GM19324 (cell line): ENCODE measurements around the gene PRSS50.

Source experiments
- ATAC-seq: cut with Tn5 transposase; IDR thresholded peaks from one replicate; pipeline ENCODE4 v1.9.1; 2021; ENCODE audit warnings: mild to moderate bottlenecking, moderate library complexity; ENCODE audit not compliant: unreplicated experiment, low FRiP score

Gene PRSS50

DNA sequence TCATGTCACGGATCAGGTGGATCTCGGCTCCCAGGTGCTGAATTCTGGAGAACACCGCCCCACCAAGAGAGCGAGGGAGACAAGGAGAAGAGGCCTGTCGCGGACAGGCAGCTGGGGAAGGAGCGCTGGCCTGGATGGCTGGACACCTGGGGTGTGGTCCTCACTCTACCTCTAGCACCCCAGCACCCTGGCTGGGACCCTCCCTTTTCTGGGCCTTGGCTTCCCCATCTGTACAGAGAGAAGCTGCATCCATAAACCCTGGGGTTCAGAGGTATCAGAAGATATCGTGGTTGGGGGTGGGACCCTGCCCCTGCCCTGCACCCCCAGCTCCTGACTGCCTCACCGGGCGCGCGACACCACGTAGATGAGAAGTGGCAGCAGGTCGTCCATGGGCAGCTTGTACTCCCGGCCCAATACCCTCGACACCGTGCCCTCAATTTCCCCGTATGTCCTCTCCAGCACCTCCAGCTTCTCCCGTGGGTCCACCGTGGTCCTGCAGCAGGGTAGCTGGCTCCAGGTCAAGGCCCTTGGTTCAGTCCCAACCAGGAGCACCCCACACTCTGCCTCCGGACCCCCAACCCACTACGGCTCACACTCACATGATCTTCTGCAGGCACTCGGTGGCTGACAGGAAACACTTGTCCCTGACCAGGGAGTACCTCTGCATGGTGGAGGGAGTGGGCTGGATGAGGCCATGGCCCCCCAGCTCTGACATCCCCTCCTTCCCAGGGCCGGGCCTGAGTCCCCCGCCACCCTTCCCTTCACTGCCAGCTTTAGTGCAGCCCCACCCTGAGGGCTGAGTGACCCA lies 45.9 kb downstream of the PRSS50 start:
- ATAC-seq = no peak

DNA sequence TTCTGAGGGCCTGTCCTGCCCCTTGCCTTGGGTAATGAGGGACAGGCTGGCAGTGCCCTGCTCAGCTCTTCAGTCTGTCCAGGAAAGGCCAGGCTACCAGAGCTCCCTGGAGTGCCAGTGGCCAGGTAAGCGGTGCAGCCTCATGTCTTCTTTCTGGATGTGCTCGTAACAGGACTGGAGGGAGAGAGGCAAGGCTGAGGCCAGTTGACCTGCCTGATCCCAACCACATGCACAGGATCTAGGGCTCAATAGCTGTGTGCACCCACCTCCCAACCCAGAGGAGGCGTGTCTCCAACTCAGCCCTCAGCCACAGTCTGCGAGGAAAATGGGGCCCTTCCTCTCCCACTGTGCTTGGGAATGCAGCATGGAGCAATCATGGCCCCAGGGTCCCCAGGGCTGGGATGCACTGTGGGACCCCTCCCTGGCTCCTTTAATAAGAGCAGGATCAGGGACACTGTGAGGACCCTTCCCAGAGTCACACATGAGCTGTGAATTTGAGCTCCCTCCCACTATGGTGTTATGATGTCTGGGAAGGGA lies 46.7 kb downstream of the PRSS50 start:
- no peak for ATAC-seq

DNA sequence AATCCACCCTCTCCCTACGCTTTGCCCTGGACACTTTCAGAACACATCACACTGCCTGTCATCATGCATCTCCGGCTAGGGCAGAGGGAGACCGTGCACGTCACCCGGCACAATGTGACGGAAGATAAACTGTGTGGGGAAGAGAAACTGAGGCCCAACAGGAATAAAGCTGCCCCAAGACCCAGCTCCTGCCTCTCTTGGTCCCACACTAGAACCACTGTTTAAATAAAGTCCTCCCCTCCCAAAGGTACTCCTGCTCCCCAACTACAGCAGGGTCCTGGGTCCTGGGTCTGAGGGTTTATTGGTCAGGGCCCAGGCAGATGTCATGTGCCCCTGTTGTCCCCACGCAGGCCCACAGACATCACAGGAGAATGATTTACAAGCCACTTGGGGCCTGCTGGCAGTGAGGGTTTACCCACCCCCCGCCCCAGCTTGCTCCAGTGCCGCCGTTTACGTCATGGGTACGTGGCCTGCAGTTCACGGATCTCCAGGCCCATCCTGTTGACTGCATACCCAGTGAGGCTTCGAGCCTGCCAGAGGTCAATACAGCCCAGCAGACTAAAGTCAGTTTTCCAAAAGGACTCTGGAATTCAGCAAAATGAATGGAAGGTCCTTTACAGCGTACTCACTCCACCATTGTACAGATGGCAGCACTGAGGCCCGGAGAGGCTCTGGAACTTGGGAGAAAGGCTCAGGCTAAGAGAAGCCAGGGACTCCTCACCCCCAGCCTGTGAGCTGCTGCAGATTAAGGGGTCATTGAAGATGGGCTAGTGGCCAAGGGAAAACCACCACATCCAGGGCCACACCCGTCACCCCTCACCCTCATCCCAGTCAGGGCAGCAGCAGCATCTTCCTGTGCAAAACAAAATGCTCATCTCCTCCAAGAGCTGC lies 47.4 kb downstream of the PRSS50 start:
- no peak for ATAC-seq

DNA sequence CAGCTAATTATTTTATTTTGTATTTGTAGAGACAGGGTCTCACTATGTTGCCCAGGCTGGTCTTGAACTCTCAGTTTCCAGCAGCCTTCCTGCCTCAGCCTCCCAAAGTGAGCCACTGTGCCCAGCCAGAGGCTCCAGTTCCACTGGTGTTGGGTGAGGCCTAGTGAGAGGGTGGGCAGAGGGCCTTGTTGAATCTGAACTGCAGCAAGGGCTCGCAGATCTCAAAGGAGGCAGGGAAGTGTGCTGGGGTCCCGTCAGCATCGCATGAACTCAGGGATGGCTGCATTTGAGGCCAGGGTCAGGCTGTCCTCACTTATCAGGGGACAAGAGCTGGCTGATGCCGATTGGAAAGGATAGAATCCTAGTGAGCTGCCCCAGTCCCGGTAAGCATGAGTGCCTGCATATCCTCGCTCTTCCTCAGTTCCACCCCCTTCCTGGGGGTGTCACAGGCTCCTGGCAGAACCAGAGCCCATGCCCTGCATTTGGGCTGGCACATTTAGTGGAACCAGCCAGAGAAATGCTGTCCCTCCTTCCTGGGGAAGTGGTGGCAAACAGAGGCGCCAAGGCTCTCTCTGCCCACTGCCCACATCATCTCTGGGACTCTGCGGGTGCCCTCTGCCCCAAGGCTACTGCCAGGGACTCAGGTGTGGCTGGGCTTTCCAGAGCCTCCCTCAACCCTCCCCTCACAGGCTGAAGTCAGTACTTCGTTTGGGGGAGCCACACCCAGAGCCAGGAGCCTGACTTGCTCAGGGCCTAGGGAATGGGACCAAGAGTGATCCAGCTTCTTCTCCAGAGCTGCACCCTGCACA lies 48.3 kb downstream of the PRSS50 start:
- no peak for ATAC-seq

DNA sequence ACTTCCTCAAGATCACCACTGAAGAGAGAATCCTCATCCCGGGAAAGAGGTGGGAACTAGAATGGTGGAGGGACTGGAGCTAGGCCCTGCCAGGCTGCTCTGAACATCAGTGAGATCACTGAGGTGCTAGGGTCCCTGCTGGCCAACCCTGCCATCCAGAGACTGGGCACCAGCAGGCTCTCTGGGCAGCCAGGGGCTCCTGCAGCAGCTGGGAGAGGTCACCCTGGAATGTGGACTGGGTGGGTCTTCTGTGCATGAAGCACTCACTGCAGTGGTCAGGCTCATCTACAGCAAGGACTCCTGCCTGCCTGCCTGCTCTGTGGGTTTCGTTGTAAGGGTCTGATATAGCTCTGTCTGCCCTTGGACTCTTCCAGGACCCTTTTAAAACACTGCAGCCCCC lies 49.1 kb downstream of the PRSS50 start:
- no peak for ATAC-seq

DNA sequence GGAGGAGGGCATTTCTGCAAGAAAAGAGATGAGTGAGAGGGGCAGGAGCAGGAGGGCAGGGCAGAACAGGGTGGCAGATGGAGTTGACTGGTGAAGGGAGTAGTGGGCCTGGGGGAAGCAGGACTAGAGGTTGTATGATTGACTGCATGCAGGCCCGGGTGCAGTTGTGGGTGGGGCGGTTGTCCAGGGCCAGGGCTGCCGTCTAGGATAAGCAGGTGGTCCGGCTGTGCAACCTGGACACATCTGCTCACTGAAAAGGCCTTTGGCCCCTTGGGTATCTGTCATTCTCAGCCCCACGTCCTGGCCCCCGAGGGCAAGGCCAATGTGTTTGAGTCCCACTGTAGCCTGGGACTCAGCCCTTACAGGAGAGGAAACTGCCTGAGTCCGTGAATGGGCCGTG lies 49.6 kb downstream of the PRSS50 start:
- no peak for ATAC-seq

DNA sequence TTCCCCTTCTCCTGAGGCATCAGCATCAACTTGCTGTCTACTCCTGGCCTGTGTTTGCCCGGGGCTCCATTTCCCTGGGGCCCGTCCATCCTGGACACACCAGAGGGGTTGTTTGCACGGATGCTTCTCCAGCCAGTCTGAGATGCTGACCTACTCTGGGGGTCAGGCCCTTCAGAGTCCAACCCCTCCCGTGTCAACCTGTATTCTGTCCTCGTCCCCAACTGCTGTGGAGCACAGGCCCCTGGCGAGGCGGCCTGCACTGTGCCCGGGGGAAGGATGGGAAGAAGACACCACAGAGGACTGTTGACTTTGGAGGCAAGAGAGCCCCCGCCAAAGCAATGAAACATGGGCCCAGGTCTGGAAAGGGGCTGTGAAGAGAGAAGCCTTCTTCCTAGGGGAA lies 50.0 kb downstream of the PRSS50 start:
- no peak for ATAC-seq

DNA sequence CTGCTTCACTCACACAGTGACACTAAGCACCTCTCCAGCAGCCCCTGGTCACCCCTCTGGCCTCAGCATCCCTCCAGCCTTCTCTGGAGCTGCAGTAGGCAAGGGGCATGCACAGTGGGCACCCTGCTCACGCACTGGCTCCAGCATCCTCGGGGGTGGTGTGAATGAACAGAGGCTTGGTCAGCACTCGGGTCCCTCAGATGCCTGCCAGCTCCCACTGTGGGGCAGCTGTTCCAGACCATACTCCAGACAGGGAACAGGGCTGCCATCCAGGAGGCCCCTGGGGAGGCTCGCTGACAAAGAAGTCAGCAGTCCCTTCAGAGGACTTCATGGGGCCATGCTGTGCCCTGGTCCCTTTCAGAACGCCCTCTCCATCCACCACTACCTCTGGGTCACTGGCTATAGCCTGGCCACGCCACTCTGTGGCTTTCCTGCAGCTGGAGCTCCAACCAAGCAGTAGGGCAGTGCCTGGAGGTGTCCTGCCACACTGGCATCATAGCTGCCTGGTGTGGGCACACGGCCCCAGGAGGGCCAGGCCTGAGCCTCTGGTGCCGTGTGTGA lies 50.5 kb downstream of the PRSS50 start:
- no peak for ATAC-seq

DNA sequence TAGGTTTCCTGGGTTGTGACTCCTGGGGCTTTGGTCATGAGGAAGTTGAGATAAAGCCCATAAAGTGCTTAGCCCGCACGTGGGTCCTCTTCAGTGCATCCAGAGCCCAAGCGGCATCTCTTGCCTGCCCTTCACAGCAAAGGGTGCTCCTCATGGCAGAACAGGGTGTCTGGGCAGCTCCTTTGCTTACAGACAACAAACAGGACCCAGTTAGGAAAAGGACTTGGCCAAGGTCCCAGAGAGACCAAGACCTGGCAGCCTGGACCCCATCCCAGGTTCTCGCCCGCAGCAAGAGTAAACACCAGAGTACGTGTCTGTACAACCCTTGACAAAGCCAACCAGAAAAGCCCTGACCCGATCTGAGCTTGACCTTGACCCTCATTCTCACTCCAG lies 51.2 kb downstream of the PRSS50 start:
- ATAC-seq = no peak

DNA sequence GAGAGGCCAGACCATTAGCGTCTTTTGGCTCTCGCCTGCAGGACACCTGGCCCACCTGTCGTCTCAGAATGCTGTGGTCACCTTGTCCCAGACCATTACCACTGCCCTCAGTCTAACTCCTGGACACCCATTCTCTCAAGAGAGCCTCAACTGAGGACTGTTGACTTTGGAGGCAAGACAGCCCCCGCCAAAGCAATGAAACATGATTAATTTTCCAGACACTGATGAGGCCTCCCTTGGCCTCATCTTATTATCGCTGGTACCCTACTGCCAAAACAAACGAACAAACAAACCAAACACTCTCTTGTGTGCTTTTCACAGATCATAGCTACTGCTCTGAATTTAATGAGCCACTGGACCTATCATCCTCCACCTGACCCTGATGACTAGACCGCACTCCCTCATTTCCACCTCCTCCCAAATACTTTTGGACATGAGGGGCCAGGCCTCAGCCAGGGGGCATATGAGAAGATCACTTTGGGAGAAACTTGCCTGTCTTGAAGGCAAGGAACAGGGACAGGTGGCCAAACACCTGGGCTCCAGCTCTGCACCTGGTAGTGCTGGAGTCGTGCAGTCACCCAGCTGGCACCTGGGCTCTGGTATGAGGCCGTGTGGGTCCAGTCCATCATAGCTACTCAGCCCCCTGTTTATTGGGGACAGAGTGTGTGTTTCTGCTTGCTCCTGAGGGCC lies 51.8 kb downstream of the PRSS50 start:
- no peak for ATAC-seq

DNA sequence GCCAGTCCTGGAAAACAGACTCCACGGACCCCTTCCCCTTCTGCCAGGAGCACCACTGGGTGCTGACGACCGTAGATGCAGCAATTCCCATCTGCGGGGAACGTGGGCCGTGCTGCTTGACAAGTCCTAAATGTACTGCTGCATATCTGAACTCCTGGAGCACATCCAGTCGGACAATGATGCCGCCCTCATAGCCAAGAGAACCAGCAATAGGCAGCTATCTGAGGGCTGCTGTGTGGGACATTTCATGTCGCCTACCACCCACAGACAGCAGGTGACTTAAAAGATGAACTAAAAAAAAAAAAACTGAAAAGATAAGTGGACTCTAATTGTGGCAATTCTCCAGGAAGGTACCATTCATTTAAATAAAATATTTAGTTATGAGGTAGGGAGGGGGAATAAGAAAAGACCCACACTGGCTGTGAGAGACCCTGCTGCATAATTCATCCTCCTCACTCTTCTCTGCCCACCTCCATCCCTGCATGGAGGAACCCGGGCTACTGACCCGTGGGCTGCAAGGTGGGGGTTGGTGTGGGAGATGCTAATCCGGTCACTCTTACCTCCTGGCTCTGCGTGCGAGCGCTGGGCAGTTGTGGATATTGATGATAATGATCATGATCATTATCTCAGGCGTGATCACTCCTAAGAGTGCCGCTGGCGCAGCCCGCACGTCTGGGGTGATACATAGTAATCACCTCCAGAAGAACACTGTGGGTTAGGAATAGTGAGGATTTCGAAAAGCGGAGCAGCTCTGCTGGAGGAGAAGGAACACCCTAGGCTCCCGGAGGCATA lies 52.5 kb downstream of the PRSS50 start:
- no peak for ATAC-seq

DNA sequence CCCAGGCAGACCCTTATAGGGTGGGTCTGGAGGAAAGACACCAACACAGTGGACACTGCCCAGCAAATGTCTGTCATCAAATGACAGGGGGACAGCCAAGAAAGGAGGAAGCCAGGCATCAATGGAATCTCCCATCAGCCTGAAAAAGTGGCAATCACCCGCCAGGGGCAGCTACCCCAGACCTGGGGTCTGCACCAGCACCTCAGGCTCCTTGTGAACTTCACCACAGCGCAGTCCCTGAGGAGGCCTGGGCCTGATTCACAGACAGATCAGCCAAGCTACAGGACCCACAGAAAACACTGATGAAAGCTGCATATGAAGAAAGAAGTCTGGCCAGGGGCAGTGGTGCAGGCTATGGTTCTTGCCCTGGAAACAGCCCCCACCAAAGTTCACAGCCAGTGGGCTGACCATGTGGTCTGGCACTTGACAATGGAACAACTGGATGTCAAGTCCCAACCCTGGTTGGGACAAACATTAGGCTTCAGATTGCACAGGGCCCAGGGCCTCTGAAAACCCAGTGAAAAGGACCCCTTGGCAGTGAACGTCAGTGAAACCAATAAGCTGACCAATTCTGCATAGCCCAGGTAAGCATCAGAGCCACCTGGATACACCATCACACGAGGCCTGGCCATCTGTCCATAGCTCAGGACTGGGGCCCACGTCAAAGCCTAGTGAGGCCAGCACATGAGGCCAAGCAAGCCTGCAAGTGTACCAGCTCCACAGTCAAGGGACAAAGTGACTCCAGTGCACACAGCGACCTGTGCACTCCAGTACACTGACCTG lies 53.3 kb downstream of the PRSS50 start:
- ATAC-seq = no peak

DNA sequence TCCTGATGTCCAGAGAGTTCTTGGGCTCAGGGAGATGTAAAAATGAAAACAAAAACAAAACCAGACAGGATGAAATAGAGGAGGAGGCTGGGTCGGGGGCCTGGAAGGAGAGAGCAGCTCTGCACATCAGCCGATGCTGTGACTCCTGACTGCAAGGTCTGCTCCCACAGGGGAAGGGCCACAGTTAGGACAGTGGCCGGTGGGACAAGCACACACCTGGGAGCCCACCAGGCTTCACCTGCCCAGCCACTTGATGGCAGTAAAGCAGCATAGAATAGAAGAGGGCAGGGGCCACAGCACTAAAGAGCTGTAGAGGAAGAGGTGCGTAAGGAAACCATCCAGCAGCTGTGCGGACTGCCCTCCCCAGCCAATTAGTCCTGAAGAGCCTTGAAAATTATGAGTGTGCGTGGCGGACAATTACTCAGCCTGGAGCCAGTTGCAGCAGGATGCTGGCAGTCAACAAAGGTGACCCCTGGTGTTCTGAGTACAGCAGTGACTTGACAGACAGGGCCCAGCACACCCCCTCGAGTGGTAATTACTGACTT lies 54.0 kb downstream of the PRSS50 start:
- no peak for ATAC-seq

DNA sequence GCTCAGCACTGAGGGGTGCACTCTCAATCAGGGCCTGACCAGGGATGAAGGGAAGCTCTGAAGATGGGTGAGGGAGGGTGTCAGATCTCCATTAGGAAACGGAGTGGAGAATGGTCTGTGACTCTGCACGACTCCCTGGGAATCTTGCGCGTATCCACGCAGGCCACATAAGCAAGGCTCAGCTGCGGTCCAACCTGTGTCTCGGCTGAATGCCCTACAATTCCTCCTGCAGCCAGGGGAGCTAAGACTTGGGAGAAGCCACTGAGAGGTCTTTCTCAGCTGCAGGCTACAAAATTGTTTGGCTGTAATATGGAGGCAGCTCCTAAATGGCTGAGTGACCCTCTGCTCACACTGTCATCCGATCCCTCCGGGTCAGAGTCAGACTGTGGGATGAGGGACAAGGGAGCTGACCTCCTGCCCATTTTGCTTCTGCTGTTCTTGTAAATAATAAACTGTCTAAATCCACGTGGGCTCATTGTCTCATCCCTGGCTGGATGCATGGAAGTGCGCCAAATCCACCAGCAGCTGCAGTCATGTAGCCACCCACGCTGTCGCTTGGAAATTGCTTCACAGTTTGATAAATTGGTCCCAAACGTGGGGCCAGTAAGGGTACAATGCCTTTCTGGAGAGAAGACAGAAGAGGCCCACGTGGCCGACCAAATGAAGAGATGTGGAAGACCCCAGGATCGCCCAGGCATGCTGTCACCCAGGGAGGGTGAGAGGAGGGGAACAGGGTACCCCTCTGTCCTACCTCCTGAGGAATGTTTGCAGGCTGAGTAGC lies 54.7 kb downstream of the PRSS50 start:
- ATAC-seq = no peak
